Spleen (tissue), 7 donors: ENCODE data around the gene KASH5.

ENCODE experiments used
- POLR2A ChIP-seq, 3 donors: fragments of 450-650 bp; IDR thresholded peaks; one replicate each; pipeline ENCODE4 v1.5.1; 2017; ENCODE audit warnings: antibody characterized with exemption in 3 of 3, mild to moderate bottlenecking in 1 of 3
- POLR2AphosphoS5 ChIP-seq, 3 donors: sonication (generic); formaldehyde crosslinking; IDR thresholded peaks; one replicate each; pipeline ENCODE4 v1.5.1; 2017; ENCODE audit warnings: antibody characterized with exemption in 3 of 3
- TF ChIP-seq, protein P1 (sequence below), 11 experiments: fragments of 200-600 bp in 7 of 11; fragments of 450-650 bp in 4 of 11; sonication (generic) in 4 of 11; IDR thresholded peaks in 8 of 11; conservative IDR thresholded peaks in 3 of 11; 1 replicate in 7 of 11; 2 replicates in 4 of 11; pipeline versions ENCODE4 v1.4.0 to v1.8.0; 2016 to 2021; ENCODE audit warnings: antibody characterized with exemption in 11 of 11, inconsistent platforms in 4 of 11, mild to moderate bottlenecking in 1 of 11
- donor health status: DM: no; HTN: no; CAD: no; lungs with moderate emphysema.
- donor health status: DM: no; HTN: no; CAD: no.
- donor health status: DM: no; HTN: no; CAD: no.

DNA sequence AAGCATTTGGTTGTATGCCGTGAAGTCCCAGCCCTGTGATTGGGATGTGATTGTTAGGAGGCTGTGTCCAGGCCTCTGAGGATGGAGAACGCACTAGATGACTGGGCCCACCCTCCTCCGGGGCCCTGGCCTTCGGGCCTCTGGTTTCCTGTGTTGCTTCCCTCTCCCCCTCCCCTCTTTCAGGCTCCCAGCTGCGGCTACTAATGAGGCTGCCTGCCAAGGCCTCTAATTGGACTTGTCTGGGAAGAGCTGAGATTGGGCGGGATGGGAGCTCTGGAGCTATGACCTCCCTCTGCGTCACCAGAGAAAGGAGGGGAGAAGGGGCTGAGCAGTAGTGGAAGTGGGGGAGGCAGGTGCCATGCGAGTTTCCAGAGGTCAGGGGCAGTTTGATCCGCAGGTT is 25.3 kb downstream of the KASH5 start:
- TF ChIP-seq POLR2A (IDR thresholded peaks at IDR 0.05), result no peak
- TF ChIP-seq, protein P1, sequence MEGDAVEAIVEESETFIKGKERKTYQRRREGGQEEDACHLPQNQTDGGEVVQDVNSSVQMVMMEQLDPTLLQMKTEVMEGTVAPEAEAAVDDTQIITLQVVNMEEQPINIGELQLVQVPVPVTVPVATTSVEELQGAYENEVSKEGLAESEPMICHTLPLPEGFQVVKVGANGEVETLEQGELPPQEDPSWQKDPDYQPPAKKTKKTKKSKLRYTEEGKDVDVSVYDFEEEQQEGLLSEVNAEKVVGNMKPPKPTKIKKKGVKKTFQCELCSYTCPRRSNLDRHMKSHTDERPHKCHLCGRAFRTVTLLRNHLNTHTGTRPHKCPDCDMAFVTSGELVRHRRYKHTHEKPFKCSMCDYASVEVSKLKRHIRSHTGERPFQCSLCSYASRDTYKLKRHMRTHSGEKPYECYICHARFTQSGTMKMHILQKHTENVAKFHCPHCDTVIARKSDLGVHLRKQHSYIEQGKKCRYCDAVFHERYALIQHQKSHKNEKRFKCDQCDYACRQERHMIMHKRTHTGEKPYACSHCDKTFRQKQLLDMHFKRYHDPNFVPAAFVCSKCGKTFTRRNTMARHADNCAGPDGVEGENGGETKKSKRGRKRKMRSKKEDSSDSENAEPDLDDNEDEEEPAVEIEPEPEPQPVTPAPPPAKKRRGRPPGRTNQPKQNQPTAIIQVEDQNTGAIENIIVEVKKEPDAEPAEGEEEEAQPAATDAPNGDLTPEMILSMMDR (IDR thresholded peaks at IDR 0.05 in 8 of 11, conservative IDR thresholded peaks at IDR 0.05 in 3 of 11), result no peak
- no peak for TF ChIP-seq POLR2AphosphoS5 (IDR thresholded peaks at IDR 0.05)
